SU-DHL-6 (cell line): ENCODE data around the gene RFWD3.

Experiments
- CTCF ChIP-seq: fragments of 200-600 bp; sonication (generic); IDR thresholded peaks from one replicate; pipeline ENCODE4 v1.5.1; 2017; ENCODE audit warnings: antibody characterized with exemption, mild to moderate bottlenecking, low read length, moderate library complexity; ENCODE audit not compliant: insufficient read depth, poor library complexity, severe bottlenecking
- EZH2phosphoT487 ChIP-seq: fragments of 200-600 bp; sonication (generic), shearing (Covaris generic); conservative IDR thresholded peaks from 2 replicates; pipeline ENCODE4 v1.6.1; 2018; ENCODE audit warnings: mild to moderate bottlenecking, antibody characterized with exemption, low read length, moderate library complexity, mixed read lengths

GRCh38 chr16:74591876-74592650 lies 74.6 kb downstream of the RFWD3 start:
- TF ChIP-seq CTCF, result no peak
- TF ChIP-seq EZH2phosphoT487, result no peak
